MCF 10A (cell line): ENCODE data around the gene NFKBIZ. TPM values are rescaled to one million over a fixed set of nuclear protein-coding genes. Genes with fewer than 3 reads are reported as not detected.

ENCODE experiments used
- BruUV-seq: library from RNA; stranded (reverse); fragments of 400-500 nt; replicated peaks from 2 replicates; lab custom pipeline; 2021; lab: Mats Ljungman, UMichigan
- CTCF ChIA-PET: fragments of 300-600 bp; sonication (Branson Sonifier 250); formaldehyde crosslinking; extraction: SDS; loops from one replicate; lab custom pipeline; 2021; ENCODE audit warnings: antibody characterized with exemption, inconsistent platforms; lab: Yijun Ruan, JAX
- POLR2A ChIA-PET: fragments of 300-600, 350-650 bp; sonication (Branson Sonifier 250); formaldehyde crosslinking; extraction: SDS; loops from one replicate; lab custom pipeline; 2020; ENCODE audit warnings: antibody characterized with exemption, inconsistent platforms; lab: Yijun Ruan, JAX
- DNase-seq: peaks from one replicate; pipeline ENCODE4 v3.0.0-alpha.2; 2018; ENCODE audit not compliant: unreplicated experiment
- H3K27ac Mint-ChIP-seq: one replicate; pipeline ENCODE4 v1.8.0; 2022; ENCODE audit warnings: mild to moderate bottlenecking, low read depth, mixed read lengths; ENCODE audit not compliant: unreplicated experiment
- H3K27me3 Mint-ChIP-seq: one replicate; pipeline ENCODE4 v1.8.0; 2022; ENCODE audit warnings: mixed read lengths; ENCODE audit not compliant: insufficient read depth, unreplicated experiment
- H3K36me3 Mint-ChIP-seq: one replicate; pipeline ENCODE4 v1.8.0; 2022; ENCODE audit warnings: mild to moderate bottlenecking, moderate library complexity, mixed read lengths; ENCODE audit not compliant: insufficient read depth, unreplicated experiment
- H3K4me1 Mint-ChIP-seq: one replicate; pipeline ENCODE4 v1.8.0; 2022; ENCODE audit warnings: mixed read lengths; ENCODE audit not compliant: insufficient read depth, unreplicated experiment
- H3K4me3 Mint-ChIP-seq: one replicate; pipeline ENCODE4 v1.8.0; 2022; ENCODE audit warnings: mild to moderate bottlenecking, moderate library complexity, mixed read lengths; ENCODE audit not compliant: unreplicated experiment
- H3K9me3 Mint-ChIP-seq: one replicate; pipeline ENCODE4 v1.8.0; 2022; ENCODE audit warnings: mixed read lengths; ENCODE audit not compliant: unreplicated experiment
- intact Hi-C: fragments of 100-400 bp; cut with micrococcal nuclease; formaldehyde crosslinking; loops from 2 replicates; pipeline ENCODE4 v1.14.1; 2022
- total RNA-seq: library from RNA; stranded (reverse); gene quantifications from 2 replicates; pipeline ENCODE4 v1.2.3, GENCODE V29; 2022
- TF ChIP-seq, protein P1 (sequence below): fragments of 200-600 bp; IDR thresholded peaks from one replicate; pipeline ENCODE4 v1.8.0; 2022; ENCODE audit warnings: antibody characterized with exemption, mild to moderate bottlenecking; ENCODE audit not compliant: unreplicated experiment

NFKBIZ gene
- total RNA-seq, 1 experiment from 2014 or later: 58.8 TPM

DNA sequence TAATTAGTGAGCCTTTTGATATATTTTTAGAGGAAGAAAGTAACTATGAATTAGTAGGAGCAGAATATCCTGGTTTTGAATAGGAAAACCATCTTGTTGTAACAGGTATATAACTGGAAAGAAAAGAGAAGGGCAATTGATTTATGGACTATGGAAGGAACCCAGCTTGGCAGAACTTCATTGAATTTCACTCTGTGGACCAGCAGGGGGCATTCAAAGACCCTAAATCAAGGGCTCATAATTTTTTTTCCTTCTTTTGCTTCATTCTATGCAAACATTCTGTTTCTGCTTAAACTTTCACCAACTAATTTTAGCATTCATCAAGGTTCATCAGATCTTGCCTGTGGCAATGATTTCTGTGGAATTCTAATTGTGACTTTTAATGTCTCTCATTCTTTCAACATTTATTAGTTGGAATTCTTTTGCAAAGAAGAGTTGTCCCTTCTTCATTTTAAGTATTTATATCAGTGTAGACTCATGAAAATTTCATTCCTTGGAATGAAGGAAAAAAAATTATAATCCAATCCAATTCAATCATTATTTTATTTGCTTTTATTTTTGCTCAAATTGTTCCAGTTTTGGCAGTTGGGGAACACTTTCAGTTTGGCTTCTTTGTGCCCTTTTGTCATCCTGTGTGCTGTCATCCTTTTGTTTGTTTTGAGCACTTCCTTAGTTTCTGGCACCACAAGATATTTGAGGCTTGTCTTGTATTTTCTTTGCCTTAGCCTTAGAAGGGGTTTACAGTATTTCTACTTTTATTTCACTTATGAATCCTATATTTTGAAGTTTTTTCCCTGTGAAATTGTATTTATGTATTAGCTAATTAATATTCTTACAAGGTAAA lies 39.9 kb upstream of the NFKBIZ start:
- H3K27me3 Mint-ChIP-seq: no peaks in the 10 kb centered on the region
- DNase-seq: peak; percentile 46
- intact Hi-C loops: loop anchor here (1.0 to 5.0 kb wide), 3 partner anchors 43 to 728 kb away; no protein-coding TSS in a partner anchor
- H3K4me1 Mint-ChIP-seq: peaks cover 10% of the 10 kb centered on the region
- BruUV-seq: no TSS peak
- H3K27ac Mint-ChIP-seq: no peak overlapping the region
- ChIA-PET POLR2A (interaction anchor here (1.2 to 1.7 kb wide), 2 partner anchors 40 to 416 kb away, joined by 6 to 7 read pairs; partner anchors contain the start of gene NFKBIZ), CTCF (interaction anchor here (0.6 to 21.4 kb wide), 12 partner anchors 9 to 919 kb away, joined by 3 to 795 read pairs (median 4); no protein-coding TSS in a partner anchor)
- H3K9me3 Mint-ChIP-seq: no peaks in the 10 kb centered on the region
- TF ChIP-seq, protein P1, sequence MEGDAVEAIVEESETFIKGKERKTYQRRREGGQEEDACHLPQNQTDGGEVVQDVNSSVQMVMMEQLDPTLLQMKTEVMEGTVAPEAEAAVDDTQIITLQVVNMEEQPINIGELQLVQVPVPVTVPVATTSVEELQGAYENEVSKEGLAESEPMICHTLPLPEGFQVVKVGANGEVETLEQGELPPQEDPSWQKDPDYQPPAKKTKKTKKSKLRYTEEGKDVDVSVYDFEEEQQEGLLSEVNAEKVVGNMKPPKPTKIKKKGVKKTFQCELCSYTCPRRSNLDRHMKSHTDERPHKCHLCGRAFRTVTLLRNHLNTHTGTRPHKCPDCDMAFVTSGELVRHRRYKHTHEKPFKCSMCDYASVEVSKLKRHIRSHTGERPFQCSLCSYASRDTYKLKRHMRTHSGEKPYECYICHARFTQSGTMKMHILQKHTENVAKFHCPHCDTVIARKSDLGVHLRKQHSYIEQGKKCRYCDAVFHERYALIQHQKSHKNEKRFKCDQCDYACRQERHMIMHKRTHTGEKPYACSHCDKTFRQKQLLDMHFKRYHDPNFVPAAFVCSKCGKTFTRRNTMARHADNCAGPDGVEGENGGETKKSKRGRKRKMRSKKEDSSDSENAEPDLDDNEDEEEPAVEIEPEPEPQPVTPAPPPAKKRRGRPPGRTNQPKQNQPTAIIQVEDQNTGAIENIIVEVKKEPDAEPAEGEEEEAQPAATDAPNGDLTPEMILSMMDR: peak; percentile 64
- no peak overlapping the region for H3K4me3 Mint-ChIP-seq
- no peaks in the 10 kb centered on the region for H3K36me3 Mint-ChIP-seq

DNA sequence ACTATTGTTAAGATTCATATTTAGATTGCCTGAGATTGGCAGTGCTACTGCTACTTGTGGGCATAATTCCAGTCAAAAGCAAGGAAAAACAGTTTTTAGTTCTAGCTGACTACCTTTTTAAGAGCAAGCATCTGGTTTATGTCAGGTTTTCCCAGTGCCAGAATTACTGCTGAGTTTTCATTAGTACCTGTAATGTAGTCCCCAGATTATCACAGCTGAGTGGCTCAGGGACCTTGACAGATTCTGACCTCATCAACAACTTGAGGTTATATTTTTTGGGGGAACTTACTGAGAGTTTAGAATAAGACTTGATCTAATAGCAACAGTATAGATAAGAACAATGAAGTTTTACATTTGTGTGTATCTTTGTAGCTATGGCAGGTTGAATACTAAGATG lies 39.3 kb upstream of the NFKBIZ start:
- no peak for DNase-seq
- intact Hi-C loops: loop anchor here (5.0 kb wide), 2 partner anchors 42 to 727 kb away; no protein-coding TSS in a partner anchor
- BruUV-seq: no TSS peak
- TF ChIP-seq, protein P1: no peak
- Mint-ChIP-seq H3K9me3 (no peaks in the 10 kb centered on the region), H3K27me3 (no peaks in the 10 kb centered on the region), H3K36me3 (no peaks in the 10 kb centered on the region), H3K27ac (no peak overlapping the region), H3K4me3 (no peak overlapping the region), H3K4me1 (peaks cover 10% of the 10 kb centered on the region)
- POLR2A ChIA-PET: interaction anchor here (0.7 to 1.7 kb wide), 3 partner anchors 10 to 415 kb away, joined by 3 to 7 read pairs (median 6); partner anchors contain the start of gene NFKBIZ
- CTCF ChIA-PET: interaction anchor here (0.6 to 21.4 kb wide), 11 partner anchors 8 to 919 kb away, joined by 3 to 795 read pairs (median 4); no protein-coding TSS in a partner anchor

DNA sequence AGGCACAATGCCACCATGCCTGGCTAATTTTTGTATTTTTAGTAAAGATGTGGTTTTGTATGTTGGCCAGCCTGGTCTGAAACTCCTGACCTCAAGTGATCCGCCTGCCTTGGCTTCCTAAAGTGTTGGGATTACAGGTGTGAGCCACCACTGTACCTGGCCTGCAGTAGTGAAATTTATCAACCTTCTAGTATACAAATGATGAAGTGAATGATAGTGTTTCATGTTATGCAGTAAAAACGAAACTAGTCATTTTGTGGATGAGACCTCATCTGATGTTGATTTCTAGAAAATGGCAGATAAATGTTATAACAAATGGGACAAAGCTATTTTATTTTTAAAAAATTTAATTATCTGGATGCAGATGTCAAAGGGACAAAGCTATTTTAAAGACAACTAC lies 37.4 kb upstream of the NFKBIZ start:
- Mint-ChIP-seq H3K9me3 (no peaks in the 10 kb centered on the region), H3K36me3 (no peaks in the 10 kb centered on the region), H3K27me3 (no peaks in the 10 kb centered on the region), H3K4me3 (no peak overlapping the region), H3K4me1 (peaks cover 10% of the 10 kb centered on the region), H3K27ac (no peak overlapping the region)
- no TSS peak for BruUV-seq
- DNase-seq: no peak
- POLR2A ChIA-PET: interaction anchor here (0.8 to 3.0 kb wide), 3 partner anchors 37 to 414 kb away, joined by 3 to 26 read pairs (median 4); partner anchors contain the start of gene NFKBIZ
- intact Hi-C loops: loop anchor here (5.0 kb wide), 2 partner anchors 40 to 725 kb away; no protein-coding TSS in a partner anchor
- TF ChIP-seq, protein P1: no peak
- CTCF ChIA-PET: interaction anchor here (0.7 to 21.4 kb wide), 12 partner anchors 8 to 730 kb away, joined by 3 to 795 read pairs (median 5); partner anchors contain the start of gene NFKBIZ
